Suprapubic skin (tissue), 4 donors: Measurements from ENCODE around the gene MYO5A. TPM values are rescaled to one million over a fixed set of nuclear protein-coding genes. Genes with fewer than 3 reads are reported as not detected.
"Not testable (repeated sequence)": the region's sequence is repeated elsewhere in the genome, so short reads cannot be mapped to it uniquely, and the experiment has no call there.

Experiments used
- DNase-seq, 2 donors: peaks; one replicate each; pipeline ENCODE4 v3.0.0-alpha.2; 2019; ENCODE audit warnings: low spot score in 2 of 2
- H3K27ac ChIP-seq: fragments of 200-600 bp; sonication (generic); one replicate; pipeline ENCODE4 v1.5.1; 2019
- H3K27me3 ChIP-seq: fragments of 200-600 bp; sonication (generic); one replicate; pipeline ENCODE4 v1.5.1; 2019
- H3K36me3 ChIP-seq: fragments of 200-600 bp; sonication (generic); one replicate; pipeline ENCODE4 v1.5.1; 2019
- H3K4me1 ChIP-seq: fragments of 200-600 bp; sonication (generic); one replicate; pipeline ENCODE4 v1.5.1; 2019
- H3K4me3 ChIP-seq: fragments of 200-600 bp; sonication (generic); one replicate; pipeline ENCODE4 v1.5.1; 2019; ENCODE audit warnings: mild to moderate bottlenecking
- H3K9me3 ChIP-seq: fragments of 200-600 bp; sonication (generic); one replicate; pipeline ENCODE4 v1.5.1; 2019
- EP300 ChIP-seq: sonication (generic); formaldehyde crosslinking; IDR thresholded peaks from one replicate; pipeline ENCODE4 v1.6.1; 2017; ENCODE audit warnings: antibody characterized with exemption
- POLR2A ChIP-seq, 2 donors: fragments of 450-650 bp; IDR thresholded peaks; one replicate each; pipeline ENCODE4 v1.6.1; 2017; ENCODE audit warnings: antibody characterized with exemption in 2 of 2, mild to moderate bottlenecking in 2 of 2, moderate library complexity in 2 of 2
- POLR2AphosphoS5 ChIP-seq, 3 donors: sonication (generic); formaldehyde crosslinking; IDR thresholded peaks; one replicate each; pipeline ENCODE4 v1.6.1; 2017; ENCODE audit warnings: antibody characterized with exemption in 3 of 3
- WGBS: methylation state at CpG from one replicate; pipeline ENCODE4 v1.1.5; 2018; 5-methylcytosine and 5-hydroxymethylcytosine counted together
- total RNA-seq, 4 donors: library from RNA; depleted of rRNA; stranded (reverse); fragments of >200 nt; gene quantifications; one replicate each; pipeline ENCODE4 v1.1.0, GENCODE V29; 2016
- TF ChIP-seq, protein P1 (sequence below), 2 donors: fragments of 200-600 bp in 1 of 2; fragments of 450-650 bp in 1 of 2; sonication (generic) in 1 of 2; IDR thresholded peaks; one replicate each; pipeline ENCODE4 v1.5.1; 2016 to 2019; ENCODE audit warnings: antibody characterized with exemption in 2 of 2, mild to moderate bottlenecking in 1 of 2, moderate library complexity in 1 of 2

The MYO5A gene
- total RNA-seq, 4 donors from 2014 or later: 37.4 to 73.7 (median 47.0) TPM

DNA sequence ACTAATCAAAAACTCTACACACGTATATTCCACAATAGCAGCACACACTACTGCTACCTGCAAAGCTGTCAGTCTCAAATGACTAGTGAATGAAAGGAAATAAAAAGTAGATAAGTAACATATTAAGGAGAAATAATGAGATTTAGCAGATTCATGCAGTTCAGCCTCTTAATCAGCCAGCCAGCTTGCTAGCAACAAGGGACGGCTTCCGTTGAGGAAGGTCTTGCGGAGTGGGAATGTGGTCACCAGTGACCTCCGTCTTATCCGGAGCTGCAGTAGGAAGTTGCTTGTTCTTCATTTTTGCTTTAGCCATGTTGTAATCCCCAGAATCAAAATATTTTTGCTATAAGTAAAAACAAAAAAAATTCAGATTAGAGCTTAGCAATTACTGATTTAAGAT is 23.1 kb upstream of the MYO5A start:
- TF ChIP-seq EP300: no peak
- TF ChIP-seq, protein P1, sequence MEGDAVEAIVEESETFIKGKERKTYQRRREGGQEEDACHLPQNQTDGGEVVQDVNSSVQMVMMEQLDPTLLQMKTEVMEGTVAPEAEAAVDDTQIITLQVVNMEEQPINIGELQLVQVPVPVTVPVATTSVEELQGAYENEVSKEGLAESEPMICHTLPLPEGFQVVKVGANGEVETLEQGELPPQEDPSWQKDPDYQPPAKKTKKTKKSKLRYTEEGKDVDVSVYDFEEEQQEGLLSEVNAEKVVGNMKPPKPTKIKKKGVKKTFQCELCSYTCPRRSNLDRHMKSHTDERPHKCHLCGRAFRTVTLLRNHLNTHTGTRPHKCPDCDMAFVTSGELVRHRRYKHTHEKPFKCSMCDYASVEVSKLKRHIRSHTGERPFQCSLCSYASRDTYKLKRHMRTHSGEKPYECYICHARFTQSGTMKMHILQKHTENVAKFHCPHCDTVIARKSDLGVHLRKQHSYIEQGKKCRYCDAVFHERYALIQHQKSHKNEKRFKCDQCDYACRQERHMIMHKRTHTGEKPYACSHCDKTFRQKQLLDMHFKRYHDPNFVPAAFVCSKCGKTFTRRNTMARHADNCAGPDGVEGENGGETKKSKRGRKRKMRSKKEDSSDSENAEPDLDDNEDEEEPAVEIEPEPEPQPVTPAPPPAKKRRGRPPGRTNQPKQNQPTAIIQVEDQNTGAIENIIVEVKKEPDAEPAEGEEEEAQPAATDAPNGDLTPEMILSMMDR (IDR thresholded peaks at IDR 0.05): no peak
- TF ChIP-seq POLR2A (IDR thresholded peaks at IDR 0.05): no peak
- no peak for TF ChIP-seq POLR2AphosphoS5 (IDR thresholded peaks at IDR 0.05)
- no peaks in the 10 kb centered on the region for H3K9me3 ChIP-seq
- no peak for DNase-seq
- WGBS: 90% methylated on average over 6 of the region's 6 CpGs
- H3K27ac ChIP-seq: no peak overlapping the region
- H3K27me3 ChIP-seq: no peaks in the 10 kb centered on the region
- no peak overlapping the region for H3K4me3 ChIP-seq
- no peaks in the 10 kb centered on the region for H3K4me1 ChIP-seq
- H3K36me3 ChIP-seq: peaks cover 54% of the 10 kb centered on the region

GRCh38 chr15:52551186-52551585 is 22.5 kb upstream of the MYO5A start:
- 87% methylated on average over 1 of the region's 1 CpG for WGBS
- H3K27ac ChIP-seq, H3K4me1 ChIP-seq, H3K9me3 ChIP-seq, H3K4me3 ChIP-seq, DNase-seq, H3K27me3 ChIP-seq: not testable (repeated sequence)
- H3K36me3 ChIP-seq: peaks cover 54% of the 10 kb centered on the region

- Histone ChIP-seq H3K27me3 (no peaks in the 10 kb centered on the region), H3K9me3 (no peaks in the 10 kb centered on the region), H3K27ac (no peak overlapping the region), H3K4me3 (no peak overlapping the region), H3K36me3 (peaks cover 40% of the 10 kb centered on the region), H3K4me1 (no peaks in the 10 kb centered on the region)
- TF ChIP-seq POLR2A (IDR thresholded peaks at IDR 0.05) (no peak), EP300 (no peak), POLR2AphosphoS5 (IDR thresholded peaks at IDR 0.05) (no peak)
- TF ChIP-seq, protein P1 (IDR thresholded peaks at IDR 0.05): no peak
- WGBS: 92% methylated on average over 5 of the region's 5 CpGs
- no peak for DNase-seq
Measured at GRCh38 chr15:52546031-52546751, 17.5 kb upstream of the MYO5A start.

DNA sequence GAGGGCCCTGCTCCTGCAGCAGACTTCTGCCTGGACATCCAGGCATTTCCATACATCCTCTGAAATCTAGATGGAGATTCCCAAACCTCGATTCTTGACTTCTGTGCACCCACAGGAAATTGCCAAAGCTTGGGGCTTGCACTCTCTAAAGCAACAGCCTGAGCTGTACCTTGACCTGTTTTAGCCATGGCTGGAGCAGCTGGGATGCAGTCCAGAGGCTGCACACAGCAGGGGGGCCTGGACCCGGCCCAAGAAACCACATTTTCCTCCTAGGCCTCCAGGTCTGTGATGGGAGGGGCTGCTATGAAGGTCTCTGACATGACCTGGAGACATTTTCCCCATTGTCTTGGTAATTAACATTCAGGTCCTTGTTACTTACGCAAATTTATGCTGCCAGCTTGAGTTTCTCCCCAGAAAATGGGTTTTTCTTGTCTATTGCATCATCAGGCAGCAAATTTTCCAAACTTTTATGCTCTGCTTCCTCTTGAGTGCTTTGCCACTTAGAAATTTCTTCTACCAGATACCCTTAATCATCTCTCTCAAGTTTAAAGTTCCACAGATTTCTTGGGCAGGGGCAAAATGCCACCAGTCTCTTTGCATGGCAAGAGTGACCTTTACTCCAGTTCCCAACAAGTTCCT is 11.8 kb upstream of the MYO5A start:
- no peak overlapping the region for H3K27ac ChIP-seq
- DNase-seq: no peak
- no peaks in the 10 kb centered on the region for H3K4me1 ChIP-seq
- H3K27me3 ChIP-seq: no peaks in the 10 kb centered on the region
- WGBS: 87% methylated on average over 1 of the region's 3 CpGs
- H3K9me3 ChIP-seq: no peaks in the 10 kb centered on the region
- H3K4me3 ChIP-seq: no peak overlapping the region
- no peak for TF ChIP-seq POLR2AphosphoS5 (IDR thresholded peaks at IDR 0.05)
- TF ChIP-seq, protein P1 (IDR thresholded peaks at IDR 0.05): no peak
- no peak for TF ChIP-seq EP300
- no peak for TF ChIP-seq POLR2A (IDR thresholded peaks at IDR 0.05)
- H3K36me3 ChIP-seq: no peaks in the 10 kb centered on the region

- no peaks in the 10 kb centered on the region for H3K27me3 ChIP-seq
- H3K9me3 ChIP-seq: no peaks in the 10 kb centered on the region
- WGBS: 95% methylated on average over 8 of the region's 8 CpGs
- TF ChIP-seq, protein P1 (IDR thresholded peaks at IDR 0.05): no peak
- TF ChIP-seq POLR2AphosphoS5 (IDR thresholded peaks at IDR 0.05): no peak
- TF ChIP-seq EP300: no peak
- no peak for TF ChIP-seq POLR2A (IDR thresholded peaks at IDR 0.05)
- no peaks in the 10 kb centered on the region for H3K4me1 ChIP-seq
- no peak for DNase-seq
- no peak overlapping the region for H3K4me3 ChIP-seq
- no peak overlapping the region for H3K27ac ChIP-seq
- H3K36me3 ChIP-seq: no peaks in the 10 kb centered on the region
Measured at GRCh38 chr15:52537459-52537858, 8.8 kb upstream of the MYO5A start.
